Esophagus squamous epithelium (tissue), 5 donors: ENCODE measurements around the gene C2CD4C. TPM values are rescaled to one million over a fixed set of nuclear protein-coding genes. Genes with fewer than 3 reads are reported as not detected.
"Not testable (repeated sequence)": the region's sequence is repeated elsewhere in the genome, so short reads cannot be mapped to it uniquely, and the experiment has no call there.

Source experiments
- DNase-seq: peaks from one replicate; lab custom pipeline; 2025; lab: John Stamatoyannopoulos, UW
- H3K27ac ChIP-seq, 4 donors: fragments of 200-600 bp; sonication (generic); one replicate each; pipeline ENCODE4 v1.5.1; 2016 to 2019; ENCODE audit warnings: mild to moderate bottlenecking in 1 of 4
- H3K27me3 ChIP-seq, 4 donors: fragments of 200-600 bp; sonication (generic); 1 replicate in 3 of 4; 2 replicates in 1 of 4; pipeline versions ENCODE4 v1.5.1 to v1.6.0; 2017 to 2021; ENCODE audit warnings: antibody characterized with exemption in 1 of 4
- H3K36me3 ChIP-seq, 3 donors: fragments of 200-600 bp; sonication (generic); one replicate each; pipeline ENCODE4 v1.5.1; 2016 to 2019
- H3K4me1 ChIP-seq, 3 donors: fragments of 200-600 bp; sonication (generic); one replicate each; pipeline ENCODE4 v1.5.1; 2017 to 2019
- H3K4me3 ChIP-seq, 4 donors: fragments of 200-600 bp; sonication (generic); 1 replicate in 3 of 4; 2 replicates in 1 of 4; pipeline ENCODE4 v1.5.1; 2016 to 2019; ENCODE audit warnings: mild to moderate bottlenecking in 2 of 4, moderate library complexity in 1 of 4
- H3K9me3 ChIP-seq, 3 donors: fragments of 200-600 bp; sonication (generic); one replicate each; pipeline ENCODE4 v1.5.1; 2016 to 2019
- CTCF ChIP-seq, 6 experiments: fragments of 450-650 bp in 4 of 6; fragments of 200-600 bp in 2 of 6; sonication (generic) in 2 of 6; IDR thresholded peaks; one replicate each; pipeline ENCODE4 v1.5.1; 2016 to 2019; ENCODE audit warnings: antibody characterized with exemption in 6 of 6, mild to moderate bottlenecking in 4 of 6, moderate library complexity in 4 of 6
- POLR2A ChIP-seq, 4 donors: fragments of 450-650 bp; IDR thresholded peaks; one replicate each; pipeline ENCODE4 v1.6.1; 2017; ENCODE audit warnings: antibody characterized with exemption in 4 of 4, mild to moderate bottlenecking in 4 of 4, moderate library complexity in 3 of 4
- WGBS, 2 donors: methylation state at CpG; one replicate each; pipeline ENCODE4 v1.1.5; 2018; 5-methylcytosine and 5-hydroxymethylcytosine counted together
- intact Hi-C: fragments of 100-400 bp; cut with DNase I; formaldehyde crosslinking; loops from one replicate; pipeline ENCODE4 v1.15.0; 2022
- total RNA-seq, 4 donors: library from RNA; depleted of rRNA; stranded (reverse); fragments of >200 nt; gene quantifications; one replicate each; pipeline ENCODE4 v1.1.0, GENCODE V29; 2016
- donor health status: DM: yes; HTN: yes; CAD: no.

C2CD4C gene
- total RNA-seq, 4 donors from 2014 or later = 0.15 to 1.1 (median 0.45) TPM

GRCh38 chr19:383922-384798 is 24.8 kb downstream of the C2CD4C start:
- no peaks in the 10 kb centered on the region for H3K9me3 ChIP-seq
- intact Hi-C loops = no loop called here
- H3K27me3 ChIP-seq = peaks cover 0 to 32% (median 0%) of the 10 kb centered on the region in 4 donors
- WGBS, 2 donors = 49 to 61% methylated on average over 14 to 22 of the region's 44 CpGs
- TF ChIP-seq CTCF (IDR thresholded peaks at IDR 0.05) (peak in 5 of 6 experiments; percentile 21 to 39 (median 28)), POLR2A (IDR thresholded peaks at IDR 0.05) (no peak)
- H3K27ac ChIP-seq = no peak overlapping the region
- H3K4me3 ChIP-seq = no peak overlapping the region
- H3K4me1 ChIP-seq = no peaks in the 10 kb centered on the region
- H3K36me3 ChIP-seq = no peaks in the 10 kb centered on the region
- no peak for DNase-seq

- WGBS, 2 donors = 84% methylated on average over 16 to 19 of the region's 19 CpGs
- no peak overlapping the region for H3K4me3 ChIP-seq
- intact Hi-C loops = no loop called here
Observed at GRCh38 chr19:383040-383439, 25.9 kb downstream of the C2CD4C start.

GRCh38 chr19:382578-382977 is 26.4 kb downstream of the C2CD4C start:
- H3K36me3 ChIP-seq, H3K9me3 ChIP-seq, H3K27ac ChIP-seq, H3K4me1 ChIP-seq, H3K4me3 ChIP-seq, intact Hi-C loops, DNase-seq: not testable (repeated sequence)
- peaks cover 0 to 34% (median 0%) of the 10 kb centered on the region in 4 donors for H3K27me3 ChIP-seq
- WGBS, 2 donors = 39 to 54% methylated on average over 9 of the region's 9 CpGs

More at GRCh38 chr19:383040-383439, 25.9 kb downstream of the C2CD4C start:
- H3K27ac ChIP-seq = no peak overlapping the region
- no peaks in the 10 kb centered on the region for H3K36me3 ChIP-seq
- H3K9me3 ChIP-seq = no peaks in the 10 kb centered on the region
- H3K4me1 ChIP-seq = no peaks in the 10 kb centered on the region
- no peak for TF ChIP-seq CTCF (IDR thresholded peaks at IDR 0.05)
- TF ChIP-seq POLR2A (IDR thresholded peaks at IDR 0.05) = no peak
- H3K27me3 ChIP-seq = peaks cover 0 to 36% (median 0%) of the 10 kb centered on the region in 4 donors
- DNase-seq = no peak

DNA sequence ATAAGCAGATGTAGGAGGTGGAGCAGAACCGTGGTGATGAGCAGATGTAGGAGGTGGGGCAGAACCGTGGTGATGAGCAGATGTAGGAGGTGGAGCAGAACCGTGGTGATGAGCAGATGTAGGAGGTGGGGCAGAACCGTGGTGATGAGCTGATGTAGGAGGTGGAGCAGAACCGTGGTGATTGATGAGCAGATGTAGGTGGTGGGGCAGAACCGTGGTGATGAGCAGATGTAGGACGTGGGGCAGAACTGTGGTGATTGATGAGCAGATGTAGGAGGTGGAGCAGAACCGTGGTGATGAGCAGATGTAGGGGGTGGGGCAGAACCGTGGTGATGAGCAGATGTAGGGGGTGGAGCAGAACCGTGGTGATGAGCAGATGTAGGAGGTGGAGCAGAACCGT is 27.0 kb downstream of the C2CD4C start:
- H3K4me3 ChIP-seq, intact Hi-C loops, H3K27ac ChIP-seq, H3K36me3 ChIP-seq, H3K9me3 ChIP-seq, H3K4me1 ChIP-seq, DNase-seq: not testable (repeated sequence)
- H3K27me3 ChIP-seq = peaks cover 0 to 32% (median 0%) of the 10 kb centered on the region in 4 donors
- 54 to 66% methylated on average over 10 to 11 of the region's 11 CpGs for WGBS, 2 donors

GRCh38 chr19:380618-381219 is 28.2 kb downstream of the C2CD4C start:
- H3K4me1 ChIP-seq, H3K36me3 ChIP-seq, H3K27ac ChIP-seq, H3K4me3 ChIP-seq, DNase-seq, intact Hi-C loops, H3K9me3 ChIP-seq: not testable (repeated sequence)
- H3K27me3 ChIP-seq = peaks cover 0 to 37% (median 0%) of the 10 kb centered on the region in 4 donors
- 64 to 74% methylated on average over 15 of the region's 17 CpGs for WGBS, 2 donors

- TF ChIP-seq POLR2A (IDR thresholded peaks at IDR 0.05) (no peak), CTCF (IDR thresholded peaks at IDR 0.05) (no peak)
- intact Hi-C loops = no loop called here
- Histone ChIP-seq H3K4me1 (peaks cover 2 to 9% (median 3%) of the 10 kb centered on the region in 3 donors), H3K27ac (no peak overlapping the region), H3K9me3 (no peaks in the 10 kb centered on the region), H3K4me3 (no peak overlapping the region), H3K36me3 (no peaks in the 10 kb centered on the region), H3K27me3 (peaks cover 0 to 46% (median 0%) of the 10 kb centered on the region in 4 donors)
- no peak for DNase-seq
- WGBS, 2 donors = 87 to 90% methylated on average over 5 to 15 of the region's 16 CpGs
Observed at GRCh38 chr19:379796-380195, 29.2 kb downstream of the C2CD4C start.
